ENCODE results near the gene FAM151B. TPM values are rescaled to one million over a fixed set of nuclear protein-coding genes. Genes with fewer than 3 reads are reported as not detected.
A peak's percentile ranks its signal among the peaks of the same experiment; 100 is the strongest.

Gene FAM151B
- total and polyA plus RNA-seq, 2 of the 13 experiments (the other 11 are each of a cell fraction or from before 2014, with no cell fraction given) = 0.61 to 1.0 TPM

GRCh38 chr5:80487829-80488721 is at the start of gene FAM151B (continued):
- TF ChIP-seq FIP1L1 (IDR thresholded peaks at IDR 0.05; ENCODE audit: borderline replicate concordance, insufficient read depth, low read depth, low read length) (no peak), STAT5B (CRISPR knock-in tag; IDR thresholded peaks at IDR 0.05) (no peak; the same call in 1 of the 2 replicates), SRSF1 (optimal IDR thresholded peaks at IDR 0.05; ENCODE audit: low read depth, low read length) (no peak), CBX1 (IDR thresholded peaks at IDR 0.05; ENCODE audit: low read depth) (peak; percentile 71), ZNF883 (CRISPR knock-in tag; IDR thresholded peaks at IDR 0.05; ENCODE audit: not compliant biosample characterization) (peak; percentile 21), JUND (CRISPR knock-in tag; IDR thresholded peaks at IDR 0.05) (no peak), ARNT (IDR thresholded peaks at IDR 0.05) (no peak), TCF7 (IDR thresholded peaks at IDR 0.05; ENCODE audit: low read depth) (no peak; the same call in 1 of the 2 replicates), THYN1 (CRISPR knock-in tag; IDR thresholded peaks at IDR 0.05; ENCODE audit: borderline replicate concordance, low read depth) (peak; percentile 89; the same call in 1 of the 2 replicates), ZFX (CRISPR knock-in tag; IDR thresholded peaks at IDR 0.05; ENCODE audit: low read depth) (peak; percentile 91), ZNF232 (CRISPR knock-in tag; IDR thresholded peaks at IDR 0.05; ENCODE audit: borderline replicate concordance) (peak; percentile 62; the same call in 1 of the 2 replicates), ZNF792 (CRISPR knock-in tag; IDR thresholded peaks at IDR 0.05) (peak; percentile 33; the same call in 1 of the 2 replicates), RAD21 (CRISPR knock-in tag; IDR thresholded peaks at IDR 0.05) (no peak; the same call in 1 of the 2 replicates), MEIS2 (CRISPR knock-in tag; IDR thresholded peaks at IDR 0.05) (peak; percentile 40; the same call in 1 of the 2 replicates), NFRKB (IDR thresholded peaks at IDR 0.05) (no peak), ZNF343 (CRISPR knock-in tag; IDR thresholded peaks at IDR 0.05) (peak; percentile 86), ZNF562 (CRISPR knock-in tag; IDR thresholded peaks at IDR 0.05; ENCODE audit: borderline replicate concordance) (no peak), NKX3-1 (CRISPR knock-in tag; IDR thresholded peaks at IDR 0.05) (peak; percentile 89), ZNF256 (CRISPR knock-in tag; conservative IDR thresholded peaks at IDR 0.05) (no peak; the same call in 1 of the 2 replicates), HDAC2 (CRISPR knock-in tag; IDR thresholded peaks at IDR 0.05) (peak; percentile 56; the same call in 1 of the 2 replicates), FOXO1 (CRISPR knock-in tag; IDR thresholded peaks at IDR 0.05) (no peak), ZSCAN9 (CRISPR knock-in tag; IDR thresholded peaks at IDR 0.05; ENCODE audit: borderline replicate concordance) (no peak; the same call in 1 of the 2 replicates), KMT2B (CRISPR knock-in tag; IDR thresholded peaks at IDR 0.05) (peak; percentile 92), TAF1 (CRISPR knock-in tag; IDR thresholded peaks at IDR 0.05) (peak; percentile 72), ZMYM4 (CRISPR knock-in tag; IDR thresholded peaks at IDR 0.05) (peak; percentile 87), ZNF746 (CRISPR knock-in tag; IDR thresholded peaks at IDR 0.05) (no peak), CENPT (CRISPR knock-in tag; IDR thresholded peaks at IDR 0.05; ENCODE audit: low read depth) (no peak)
- TF ChIP-seq, protein P1, sequence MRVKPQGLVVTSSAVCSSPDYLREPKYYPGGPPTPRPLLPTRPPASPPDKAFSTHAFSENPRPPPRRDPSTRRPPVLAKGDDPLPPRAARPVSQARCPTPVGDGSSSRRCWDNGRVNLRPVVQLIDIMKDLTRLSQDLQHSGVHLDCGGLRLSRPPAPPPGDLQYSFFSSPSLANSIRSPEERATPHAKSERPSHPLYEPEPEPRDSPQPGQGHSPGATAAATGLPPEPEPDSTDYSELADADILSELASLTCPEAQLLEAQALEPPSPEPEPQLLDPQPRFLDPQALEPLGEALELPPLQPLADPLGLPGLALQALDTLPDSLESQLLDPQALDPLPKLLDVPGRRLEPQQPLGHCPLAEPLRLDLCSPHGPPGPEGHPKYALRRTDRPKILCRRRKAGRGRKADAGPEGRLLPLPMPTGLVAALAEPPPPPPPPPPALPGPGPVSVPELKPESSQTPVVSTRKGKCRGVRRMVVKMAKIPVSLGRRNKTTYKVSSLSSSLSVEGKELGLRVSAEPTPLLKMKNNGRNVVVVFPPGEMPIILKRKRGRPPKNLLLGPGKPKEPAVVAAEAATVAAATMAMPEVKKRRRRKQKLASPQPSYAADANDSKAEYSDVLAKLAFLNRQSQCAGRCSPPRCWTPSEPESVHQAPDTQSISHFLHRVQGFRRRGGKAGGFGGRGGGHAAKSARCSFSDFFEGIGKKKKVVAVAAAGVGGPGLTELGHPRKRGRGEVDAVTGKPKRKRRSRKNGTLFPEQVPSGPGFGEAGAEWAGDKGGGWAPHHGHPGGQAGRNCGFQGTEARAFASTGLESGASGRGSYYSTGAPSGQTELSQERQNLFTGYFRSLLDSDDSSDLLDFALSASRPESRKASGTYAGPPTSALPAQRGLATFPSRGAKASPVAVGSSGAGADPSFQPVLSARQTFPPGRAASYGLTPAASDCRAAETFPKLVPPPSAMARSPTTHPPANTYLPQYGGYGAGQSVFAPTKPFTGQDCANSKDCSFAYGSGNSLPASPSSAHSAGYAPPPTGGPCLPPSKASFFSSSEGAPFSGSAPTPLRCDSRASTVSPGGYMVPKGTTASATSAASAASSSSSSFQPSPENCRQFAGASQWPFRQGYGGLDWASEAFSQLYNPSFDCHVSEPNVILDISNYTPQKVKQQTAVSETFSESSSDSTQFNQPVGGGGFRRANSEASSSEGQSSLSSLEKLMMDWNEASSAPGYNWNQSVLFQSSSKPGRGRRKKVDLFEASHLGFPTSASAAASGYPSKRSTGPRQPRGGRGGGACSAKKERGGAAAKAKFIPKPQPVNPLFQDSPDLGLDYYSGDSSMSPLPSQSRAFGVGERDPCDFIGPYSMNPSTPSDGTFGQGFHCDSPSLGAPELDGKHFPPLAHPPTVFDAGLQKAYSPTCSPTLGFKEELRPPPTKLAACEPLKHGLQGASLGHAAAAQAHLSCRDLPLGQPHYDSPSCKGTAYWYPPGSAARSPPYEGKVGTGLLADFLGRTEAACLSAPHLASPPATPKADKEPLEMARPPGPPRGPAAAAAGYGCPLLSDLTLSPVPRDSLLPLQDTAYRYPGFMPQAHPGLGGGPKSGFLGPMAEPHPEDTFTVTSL (CRISPR knock-in tag; IDR thresholded peaks at IDR 0.05; ENCODE audit: borderline replicate concordance) = peak; percentile 32; the same call in 1 of the 2 replicates

Data from HepG2 (cell line).